Kidney epithelial cell (primary cell): Measurements from ENCODE around the gene SGSM2. TPM values are rescaled to one million over a fixed set of nuclear protein-coding genes. Genes with fewer than 3 reads are reported as not detected.
A peak's percentile ranks its signal among the peaks of the same experiment; 100 is the strongest.

Source experiments
- DNase-seq: peaks from one replicate; pipeline ENCODE4 v3.0.0-alpha.2; 2010; ENCODE audit warnings: low read depth
- H3K27me3 ChIP-seq: 2 replicates; pipeline ENCODE4 v1.6.0; 2011; ENCODE audit warnings: low read length; ENCODE audit not compliant: control insufficient read depth, insufficient read depth
- H3K36me3 ChIP-seq: 2 replicates; pipeline ENCODE4 v1.5.1; 2011; ENCODE audit warnings: low read length; ENCODE audit not compliant: control insufficient read depth, insufficient read depth
- H3K4me3 ChIP-seq: 2 replicates; pipeline ENCODE4 v1.5.1; 2011; ENCODE audit warnings: low read depth, mild to moderate bottlenecking, control low read depth, low read length
- CTCF ChIP-seq: IDR thresholded peaks from 2 replicates; pipeline ENCODE4 v1.5.1; 2011; ENCODE audit warnings: mild to moderate bottlenecking, moderate library complexity, low read length, control low read depth, inconsistent platforms; ENCODE audit not compliant: insufficient read depth, poor library complexity, severe bottlenecking
- total RNA-seq: library from RNA; depleted of rRNA; stranded (reverse); fragments of >200 nt; gene quantifications from 2 replicates; pipeline ENCODE4 v1.2.3, GENCODE V29; 2015

The SGSM2 gene
- total RNA-seq, 1 donor from 2014 or later: 24.7 TPM

DNA sequence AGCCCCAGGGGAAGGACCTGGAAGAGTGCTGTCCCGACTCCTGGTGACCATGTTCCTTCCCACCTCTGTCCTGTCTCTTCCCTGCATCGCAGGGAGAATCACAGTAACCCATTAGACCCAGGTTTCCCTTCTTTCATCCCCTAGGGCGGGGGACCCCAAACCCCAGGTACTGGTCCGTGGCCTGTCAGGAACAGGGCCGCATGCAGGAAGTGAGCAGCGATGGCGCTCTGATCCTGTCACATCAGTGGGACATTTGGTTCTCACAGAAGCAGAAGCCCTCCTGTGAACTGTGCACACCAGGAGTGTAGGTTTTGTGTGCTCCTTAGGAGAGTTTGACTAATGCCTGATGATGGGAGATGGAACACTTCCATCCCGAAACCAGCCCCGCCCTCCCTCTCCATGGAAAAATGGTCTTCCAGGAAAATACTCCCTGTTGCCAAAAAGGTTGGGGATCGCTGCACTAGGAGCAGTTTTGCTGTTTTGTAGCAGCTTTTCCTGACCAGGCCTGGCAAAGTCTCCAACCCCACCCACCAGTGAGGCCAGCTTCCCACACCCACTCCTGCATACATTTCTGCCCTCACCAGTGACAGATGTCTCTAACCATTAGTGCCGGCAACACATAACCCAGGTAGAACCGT lies 53.0 kb downstream of the SGSM2 start:
- Histone ChIP-seq H3K36me3 (peaks cover 4% of the 10 kb centered on the region), H3K27me3 (no peaks in the 10 kb centered on the region), H3K4me3 (no peak overlapping the region)
- TF ChIP-seq CTCF: no peak
- DNase-seq: no peak

DNA sequence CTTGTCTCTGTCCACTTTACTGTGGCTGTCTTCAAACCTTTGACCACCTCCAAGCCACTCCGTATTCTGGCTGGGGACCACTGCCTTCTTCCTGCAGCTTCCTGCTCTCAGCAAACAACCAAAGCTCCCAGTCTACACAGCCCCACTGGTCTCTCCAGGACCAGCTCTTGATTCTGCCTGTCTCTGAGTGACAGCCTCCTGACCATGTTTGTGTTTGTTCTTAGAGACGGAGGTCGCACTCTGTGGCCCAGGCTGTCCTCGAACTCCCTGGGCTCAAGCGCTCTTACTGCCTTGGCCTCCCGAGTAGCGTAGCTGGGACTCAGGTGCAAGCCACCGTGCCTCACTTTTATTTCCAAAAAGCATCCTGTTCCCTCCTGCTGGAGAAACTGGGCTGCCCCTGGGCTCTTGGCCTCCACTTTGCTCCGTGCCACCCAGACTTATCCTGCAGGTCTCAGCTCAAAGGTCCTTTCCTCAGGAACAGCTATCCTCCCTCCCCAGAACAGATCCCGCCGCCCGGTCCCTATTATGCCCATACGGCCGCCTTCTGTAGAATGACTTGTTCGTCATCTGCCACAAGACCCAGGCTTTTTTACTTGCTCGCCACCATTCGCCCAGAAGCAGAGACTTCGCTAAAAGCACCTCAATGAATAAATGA lies 54.4 kb downstream of the SGSM2 start:
- H3K27me3 ChIP-seq: no peaks in the 10 kb centered on the region
- H3K4me3 ChIP-seq: no peak overlapping the region
- TF ChIP-seq CTCF: no peak
- no peak for DNase-seq
- H3K36me3 ChIP-seq: peaks cover 1% of the 10 kb centered on the region

- TF ChIP-seq CTCF: no peak
- H3K36me3 ChIP-seq: peaks cover 1% of the 10 kb centered on the region
- no peak for DNase-seq
- no peaks in the 10 kb centered on the region for H3K27me3 ChIP-seq
- peak overlapping the region; percentile 69 for H3K4me3 ChIP-seq
Observed at GRCh38 chr17:2392252-2393173, 55.2 kb downstream of the SGSM2 start.

DNA sequence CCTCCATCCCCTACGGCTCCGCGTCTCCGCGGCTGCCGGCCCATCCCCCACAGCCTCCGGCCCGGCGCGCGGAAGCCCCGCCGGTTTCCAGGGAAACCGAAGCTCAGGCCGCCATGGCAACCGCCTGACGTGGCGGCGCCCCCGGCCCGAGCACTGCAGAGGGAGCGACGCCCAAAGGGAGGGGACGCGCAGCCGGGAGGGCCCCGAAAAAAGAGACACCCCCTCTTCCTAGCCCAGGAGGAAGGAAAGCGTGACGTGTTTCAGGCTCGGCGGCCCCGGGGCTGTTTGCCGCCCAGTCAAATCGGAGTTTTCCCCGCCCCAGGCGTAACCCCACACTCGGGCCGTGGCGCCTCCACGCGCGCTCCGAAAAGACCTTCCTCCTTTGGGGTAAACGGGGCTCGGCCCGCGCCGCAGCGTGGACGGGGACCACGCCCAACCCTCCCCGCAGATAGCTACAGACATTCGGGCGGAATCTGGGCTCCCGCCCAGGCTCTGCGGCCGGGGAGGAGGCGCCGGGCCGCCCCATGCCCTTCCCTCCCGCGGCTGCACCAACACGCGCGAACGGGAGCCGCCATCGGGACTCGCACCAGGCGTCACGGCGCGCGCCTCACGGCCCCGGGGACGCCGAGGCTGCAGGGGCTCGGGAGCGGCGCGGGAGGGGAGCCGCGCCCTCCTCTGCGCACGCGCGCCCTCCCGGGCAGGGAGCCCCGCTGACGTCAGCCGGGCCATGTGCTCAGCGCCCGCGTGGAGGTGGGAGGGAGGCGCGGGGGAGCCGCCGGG lies 56.1 kb downstream of the SGSM2 start:
- DNase-seq: no peak
- peak overlapping the region; percentile 69 for H3K4me3 ChIP-seq
- no peaks in the 10 kb centered on the region for H3K27me3 ChIP-seq
- H3K36me3 ChIP-seq: peaks cover 1% of the 10 kb centered on the region
- TF ChIP-seq CTCF: no peak

DNA sequence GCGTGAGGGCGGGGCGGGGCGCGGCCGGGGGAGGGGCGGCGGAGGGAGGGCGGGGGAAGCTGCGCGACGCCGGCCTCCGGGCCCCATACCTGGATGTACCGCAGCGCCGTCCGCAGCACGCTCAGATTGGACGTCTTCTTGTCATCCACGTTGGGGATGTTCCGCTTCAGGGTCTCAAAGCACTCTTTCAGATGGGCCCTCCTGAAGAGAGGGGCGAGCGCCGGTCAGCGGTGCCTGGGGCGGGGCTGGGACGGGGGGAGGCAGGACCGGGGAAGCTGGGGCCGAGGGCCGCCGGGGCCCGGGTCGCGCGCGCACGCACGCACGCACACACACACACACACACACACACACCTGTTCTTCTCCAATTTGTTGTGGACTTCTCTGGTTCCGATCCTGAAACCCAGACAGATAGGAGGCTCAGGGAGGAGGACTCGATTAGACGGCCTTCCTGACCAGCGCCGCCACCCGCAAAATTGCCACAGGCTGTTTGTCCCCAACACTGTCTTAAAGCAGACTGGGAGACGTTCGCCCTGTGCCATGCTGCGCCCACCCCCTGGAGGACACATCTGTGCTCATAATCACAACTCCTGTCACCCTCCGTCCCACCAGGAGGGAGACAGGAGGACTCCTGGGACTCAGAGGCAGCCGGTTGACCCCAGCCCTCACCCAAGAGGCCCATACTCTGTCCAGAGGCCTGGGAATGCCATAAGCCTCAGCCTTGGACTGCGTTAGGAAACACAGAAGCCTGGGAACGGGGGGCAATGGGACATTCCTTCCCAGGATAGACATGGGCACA lies 56.9 kb downstream of the SGSM2 start:
- DNase-seq: no peak
- H3K4me3 ChIP-seq: peak overlapping the region; percentile 28
- H3K27me3 ChIP-seq: no peaks in the 10 kb centered on the region
- peaks cover 1% of the 10 kb centered on the region for H3K36me3 ChIP-seq
- no peak for TF ChIP-seq CTCF
